Measurements from ENCODE around the gene ATF5.
"Not testable (repeated sequence)": the region's sequence is repeated elsewhere in the genome, so short reads cannot be mapped to it uniquely, and the experiment has no call there.

The ATF5 gene

DNA sequence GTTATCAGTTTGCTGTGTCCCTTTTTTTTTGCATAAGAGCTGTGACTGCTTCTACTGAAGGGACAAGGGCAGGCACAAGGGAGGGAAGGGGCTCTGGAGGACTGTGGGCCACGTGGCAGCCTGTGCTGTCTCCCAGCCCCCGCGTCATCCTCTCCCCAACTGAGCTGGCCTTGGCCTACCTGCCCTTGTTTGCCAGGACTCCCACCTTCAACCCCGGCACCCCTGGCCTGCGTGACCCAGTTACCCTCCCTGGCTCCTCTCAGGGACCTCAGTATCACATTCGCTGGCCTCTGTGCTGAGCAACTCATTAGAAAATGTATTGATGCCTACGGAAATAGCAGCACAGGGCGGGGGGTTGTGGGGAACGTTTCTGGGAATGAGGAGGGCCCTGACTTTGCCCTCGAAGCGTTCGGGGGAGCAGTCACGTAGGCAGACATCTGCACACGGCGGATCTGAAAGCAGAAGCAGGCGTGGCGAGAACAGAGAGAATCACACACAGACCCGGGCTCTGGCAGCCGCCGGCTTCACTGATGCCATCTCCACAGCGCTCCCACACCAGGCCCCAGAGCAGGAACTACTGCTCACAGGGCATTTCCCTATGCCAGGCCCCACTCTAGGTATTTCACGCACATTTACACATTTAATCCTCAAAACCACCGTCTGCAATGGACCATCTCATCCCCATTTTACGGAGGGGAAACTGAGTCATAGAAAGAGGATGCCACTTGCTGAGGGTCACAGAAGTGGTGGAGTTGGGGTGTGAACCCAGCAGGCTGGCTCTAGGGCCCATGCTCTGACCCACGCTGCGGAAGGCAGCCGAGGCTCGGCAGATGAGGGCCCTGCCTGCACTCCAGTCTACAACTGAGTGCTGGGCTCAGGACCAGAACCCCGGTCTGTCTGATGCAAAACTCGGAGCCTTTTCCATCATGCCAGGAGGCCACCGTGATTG, 5.7 kb upstream of the ATF5 start:
- DNase-seq (ENCODE audit: low read depth in 2 of 2): no peak

GRCh38 chr19:49924004-49924880, 4.8 kb upstream of the ATF5 start:
- DNase-seq (ENCODE audit: low read depth in 2 of 2): no peak

DNA sequence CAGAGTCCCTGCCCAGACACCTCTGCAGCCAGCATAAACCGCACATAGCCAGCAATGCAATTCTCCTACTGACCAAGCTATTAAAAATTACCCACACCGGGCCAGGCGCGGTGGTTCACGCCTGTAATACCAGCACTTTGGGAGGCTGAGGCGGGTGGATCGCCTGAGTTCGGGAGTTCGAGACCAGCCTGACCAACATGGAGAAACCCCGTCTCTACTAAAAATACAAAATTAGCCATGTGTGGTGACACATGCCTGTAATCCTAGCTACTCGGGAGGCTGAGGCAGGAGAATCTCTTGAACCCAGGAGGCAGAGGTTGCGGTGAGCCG, 4.2 kb upstream of the ATF5 start:
- DNase-seq (ENCODE audit: low read depth in 2 of 2): not testable (repeated sequence)

DNA sequence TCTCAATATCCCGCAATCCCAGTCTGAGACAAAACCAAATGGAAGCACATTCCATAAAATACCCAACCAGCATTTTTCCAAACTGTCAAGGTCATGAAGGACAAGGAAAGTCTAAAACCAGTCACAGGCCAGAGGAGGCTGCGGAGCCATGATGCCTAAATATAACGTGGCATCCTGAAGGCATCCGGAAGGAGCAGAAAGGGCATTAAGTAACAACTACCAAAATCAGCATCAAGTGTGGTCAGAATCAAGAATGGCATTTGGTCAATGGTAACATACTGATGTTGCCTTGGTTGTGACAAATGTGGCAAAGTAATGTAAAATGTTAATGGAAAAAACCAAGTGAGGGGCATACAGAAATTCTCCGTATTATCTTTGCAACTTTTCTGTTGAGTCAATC, 3.5 kb upstream of the ATF5 start:
- DNase-seq (ENCODE audit: low read depth in 2 of 2): no peak

DNA sequence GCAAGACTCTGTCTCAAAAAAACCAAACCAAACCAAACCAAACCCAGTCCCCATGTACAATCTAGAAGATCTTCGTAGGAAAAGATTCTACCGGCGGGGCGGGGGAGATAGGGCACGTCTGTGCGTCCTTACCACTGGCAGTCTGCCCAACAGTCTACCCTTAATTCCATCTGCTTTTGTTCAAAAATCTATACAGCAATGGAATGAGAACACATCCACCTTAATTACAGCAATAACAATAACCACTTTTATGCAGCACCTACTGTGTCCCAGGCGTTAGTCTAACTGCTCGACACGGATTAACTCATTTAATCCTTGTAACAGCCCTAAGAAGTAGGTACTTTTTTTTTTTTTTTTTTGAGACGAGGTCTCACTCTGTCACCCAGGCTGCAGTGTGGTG, 2.5 kb upstream of the ATF5 start:
- DNase-seq (ENCODE audit: low read depth in 2 of 2): no peak

GRCh38 chr19:49927526-49928264, 1.3 kb upstream of the ATF5 start:
- no peak for DNase-seq (ENCODE audit: low read depth in 2 of 2)

DNA sequence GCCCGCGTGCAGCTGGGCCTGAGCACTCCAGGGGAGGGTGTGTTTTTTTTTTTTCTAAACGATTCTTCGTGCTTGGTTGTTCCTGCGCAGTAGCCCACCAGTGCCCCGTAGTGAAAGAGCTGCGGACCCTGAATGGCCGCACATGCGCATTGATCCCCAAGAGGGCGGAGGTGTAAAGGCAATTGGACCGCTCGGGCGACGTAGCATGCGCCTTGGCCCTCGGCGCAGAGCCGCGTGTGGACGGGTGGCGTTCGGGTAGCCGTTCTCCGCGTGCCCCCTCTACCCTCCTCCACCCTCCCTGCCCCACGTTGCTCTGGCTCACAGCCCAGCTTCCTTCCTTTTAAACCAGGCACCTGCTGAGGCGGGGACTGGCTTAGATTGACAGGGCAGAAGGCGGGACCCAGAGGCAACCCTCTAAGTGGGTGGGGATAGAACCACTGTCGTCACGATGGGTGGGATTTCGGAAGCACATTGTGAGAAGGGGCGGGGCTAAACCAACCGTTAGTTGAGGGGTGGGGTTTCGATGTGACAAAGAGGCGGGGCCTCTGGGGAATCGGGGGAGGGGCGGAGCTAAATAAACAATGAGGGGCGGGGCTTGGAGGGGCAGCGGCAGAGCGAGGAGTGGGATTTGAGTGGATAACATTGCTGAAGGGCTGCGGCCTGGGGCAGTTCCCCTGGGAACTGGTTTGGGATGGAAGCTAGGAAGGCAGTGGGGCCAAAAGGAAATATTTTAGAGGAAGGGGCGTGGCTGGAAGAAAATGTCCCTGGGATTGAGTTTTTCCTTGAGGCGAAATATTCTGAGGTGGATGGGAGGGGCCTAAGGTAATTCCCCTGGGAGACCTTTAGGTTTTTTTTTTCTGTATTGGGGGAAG, 842 bp downstream of the ATF5 start:
- peak; percentile 94 to 96 for DNase-seq (ENCODE audit: low read depth in 2 of 2)

GRCh38 chr19:49930483-49931011, 1.5 kb downstream of the ATF5 start:
- DNase-seq (ENCODE audit: low read depth in 2 of 2): no peak

- DNase-seq (ENCODE audit: low read depth in 2 of 2): no peak
These were observed 2.5 kb downstream of the ATF5 start for GRCh38 chr19:49931293-49932040.

- no peak for DNase-seq (ENCODE audit: low read depth in 2 of 2)
These were observed 3.0 kb downstream of the ATF5 start for GRCh38 chr19:49932041-49932451.

- DNase-seq (ENCODE audit: low read depth in 2 of 2): no peak
These were observed 3.7 kb downstream of the ATF5 start for GRCh38 chr19:49932731-49933131.

- no peak for DNase-seq (ENCODE audit: low read depth in 2 of 2)
These were observed 4.6 kb downstream of the ATF5 start for GRCh38 chr19:49933643-49934042.

- no peak for DNase-seq (ENCODE audit: low read depth in 2 of 2)
These were observed 7.5 kb downstream of the ATF5 start for GRCh38 chr19:49936549-49936948.

- DNase-seq (ENCODE audit: low read depth in 2 of 2): peak; percentile 55 to 73
These were observed 8.9 kb downstream of the ATF5 start for GRCh38 chr19:49937750-49938381.

GRCh38 chr19:49938662-49939061, 9.7 kb downstream of the ATF5 start:
- no peak for DNase-seq (ENCODE audit: low read depth in 2 of 2)

GRCh38 chr19:49939721-49940481, 10.9 kb downstream of the ATF5 start:
- DNase-seq (ENCODE audit: low read depth in 2 of 2): no peak

GRCh38 chr19:49940482-49940791, 11.4 kb downstream of the ATF5 start:
- DNase-seq (ENCODE audit: low read depth in 2 of 2): no peak

DNA sequence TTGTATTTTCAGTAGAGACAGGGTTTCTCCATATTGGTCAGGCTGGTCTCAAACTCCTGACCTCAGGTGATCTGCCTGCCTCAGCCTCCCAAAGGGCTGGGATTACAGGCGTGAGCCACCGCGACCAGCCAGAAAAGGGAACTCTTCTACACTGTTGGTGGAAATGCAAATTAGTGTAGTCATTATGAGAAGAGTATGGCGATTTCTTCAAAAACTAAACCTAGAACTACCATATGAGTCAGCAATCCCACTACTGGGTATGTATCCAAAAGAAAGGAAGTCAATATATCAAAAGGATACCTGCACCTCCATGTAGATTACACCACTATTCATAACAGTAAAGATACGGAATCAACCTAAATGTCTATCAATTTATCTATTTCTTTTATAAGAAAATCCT, 15.6 kb downstream of the ATF5 start:
- not testable (repeated sequence) for DNase-seq (ENCODE audit: low read depth in 2 of 2)

- no peak for DNase-seq (ENCODE audit: low read depth in 2 of 2)
These were observed 17.4 kb downstream of the ATF5 start for GRCh38 chr19:49946415-49946814.
